HCT116 (cell line): Measurements from ENCODE around the gene MIF4GD. TPM values are rescaled to one million over a fixed set of nuclear protein-coding genes. Genes with fewer than 3 reads are reported as not detected.

ENCODE experiments used
- ATAC-seq: fragments of 200-7000 bp; cut with Tn5 transposase; 2 replicates; pipeline ENCODE4 v1.9.1; 2020; ENCODE audit warnings: mild to moderate bottlenecking, moderate library complexity
- BruUV-seq: library from RNA; stranded (reverse); fragments of 400-500 nt; replicated peaks from 2 replicates; lab custom pipeline; 2021; lab: Mats Ljungman, UMichigan
- CTCF ChIA-PET: fragments of 300-600 bp; sonication (Branson Sonifier 250); formaldehyde crosslinking; loops from one replicate; lab custom pipeline; 2021; ENCODE audit warnings: antibody characterized with exemption; lab: Charles Lee
- POLR2A ChIA-PET: fragments of 300-600, 350-600 bp; sonication (Branson Sonifier 250); formaldehyde crosslinking; loops from one replicate; lab custom pipeline; 2021; ENCODE audit warnings: antibody characterized with exemption; lab: Charles Lee
- RAD21 ChIA-PET, 2 experiments: fragments of 300-600 bp; sonication (Branson Sonifier 250); formaldehyde crosslinking; loops; one replicate each; lab custom pipeline; 2023; ENCODE audit warnings: low total read pairs in 2 of 2; ENCODE audit not compliant: uncharacterized antibody in 2 of 2, unreplicated experiment in 2 of 2, low non-redundant PET in 1 of 2; lab: Charles Lee
- DNase-seq: peaks from one replicate; pipeline ENCODE4 v3.0.0-alpha.2; 2010; ENCODE audit warnings: low read depth, low spot score
- H2AFZ ChIP-seq: fragments of 200-600 bp; shearing (Covaris generic), sonication (generic); 2 replicates; pipeline ENCODE4 v1.6.1; 2017; ENCODE audit warnings: low read depth, mixed run types, mixed read lengths, antibody characterized with exemption, low read length; ENCODE audit not compliant: poor library complexity, severe bottlenecking
- H3K27ac ChIP-seq: 2 replicates; pipeline ENCODE4 v1.5.1; 2012; ENCODE audit warnings: low read depth, low read length
- H3K27me3 ChIP-seq: fragments of 200-600 bp; sonication (generic); 2 replicates; pipeline ENCODE4 v1.6.1; 2016; ENCODE audit warnings: mixed run types, low read length, mixed read lengths; ENCODE audit not compliant: insufficient read depth
- H3K36me3 ChIP-seq, 2 experiments: fragments of 200-500 bp in 1 of 2; fragments of 200-600 bp in 1 of 2; sonication (Bioruptor generic) in 1 of 2; sonication (generic) in 1 of 2; 2 replicates each; pipeline versions ENCODE4 v1.5.1 to v1.6.1; 2014 to 2016; ENCODE audit warnings: low read length in 2 of 2, inconsistent platforms in 1 of 2, mixed read lengths in 1 of 2, mixed run types in 1 of 2; ENCODE audit not compliant: insufficient read depth in 2 of 2, control insufficient read depth in 1 of 2
- H3K4me1 ChIP-seq, 2 experiments: fragments of 200-600 bp in 1 of 2; sonication (generic) in 1 of 2; 2 replicates each; pipeline versions ENCODE4 v1.5.1 to v1.6.1; 2012 to 2017; ENCODE audit warnings: low read length in 2 of 2, inconsistent platforms in 1 of 2, mild to moderate bottlenecking in 1 of 2, mixed read lengths in 1 of 2, mixed run types in 1 of 2, moderate library complexity in 1 of 2; ENCODE audit not compliant: insufficient read depth in 2 of 2, control insufficient read depth in 1 of 2
- H3K4me2 ChIP-seq: fragments of 200-600 bp; sonication (generic); 2 replicates; pipeline ENCODE4 v1.6.1; 2017; ENCODE audit warnings: mixed run types, low read length, mixed read lengths
- H3K4me3 ChIP-seq, 2 experiments: fragments of 200-600 bp in 1 of 2; sonication (generic) in 1 of 2; replicated peaks in 1 of 2; 2 replicates each; pipeline ENCODE4 v1.5.1; 2011 to 2016; ENCODE audit warnings: low read length in 2 of 2, control low read depth in 1 of 2, low read depth in 1 of 2, mild to moderate bottlenecking in 1 of 2, mixed read lengths in 1 of 2, mixed run types in 1 of 2
- H3K79me2 ChIP-seq: fragments of 200-600 bp; sonication (generic); 2 replicates; pipeline ENCODE4 v1.6.1; 2017; ENCODE audit warnings: mild to moderate bottlenecking, mixed run types, low read length, moderate library complexity, mixed read lengths; ENCODE audit not compliant: insufficient read depth
- H3K9ac ChIP-seq: fragments of 200-600 bp; sonication (generic); 2 replicates; pipeline ENCODE4 v1.6.1; 2016; ENCODE audit warnings: low read length, mixed read lengths
- H3K9me2 ChIP-seq: fragments of 200-600 bp; sonication (generic), shearing (Covaris generic); 2 replicates; pipeline ENCODE4 v1.6.1; 2017; ENCODE audit warnings: mixed run types, mild to moderate bottlenecking, moderate library complexity; ENCODE audit not compliant: insufficient read depth
- H3K9me3 ChIP-seq, 2 experiments: fragments of 200-500 bp in 1 of 2; fragments of 200-600 bp in 1 of 2; sonication (Bioruptor generic) in 1 of 2; sonication (generic) in 1 of 2; 2 replicates each; pipeline ENCODE4 v1.6.1; 2014 to 2017; ENCODE audit warnings: low read length in 2 of 2, mixed read lengths in 2 of 2, inconsistent platforms in 1 of 2, low read depth in 1 of 2, mild to moderate bottlenecking in 1 of 2, mixed run types in 1 of 2, moderate library complexity in 1 of 2; ENCODE audit not compliant: control insufficient read depth in 1 of 2, insufficient read depth in 1 of 2
- H4K20me1 ChIP-seq: fragments of 200-600 bp; sonication (generic), shearing (Covaris generic); 2 replicates; pipeline ENCODE4 v1.6.1; 2017; ENCODE audit warnings: mixed run types, mild to moderate bottlenecking, moderate library complexity; ENCODE audit not compliant: insufficient read depth
- CTCF ChIP-seq, 3 experiments: fragments of 200-600 bp in 1 of 3; sonication (generic) in 1 of 3; IDR thresholded peaks in 2 of 3; conservative IDR thresholded peaks in 1 of 3; 2 replicates each; pipeline ENCODE4 v1.5.1; 2012 to 2017; ENCODE audit warnings: low read depth in 2 of 3, low read length in 2 of 3, antibody characterized with exemption in 1 of 3, borderline replicate concordance in 1 of 3, control low read depth in 1 of 3, mild to moderate bottlenecking in 1 of 3, mixed read lengths in 1 of 3, mixed run types in 1 of 3, moderate library complexity in 1 of 3; ENCODE audit not compliant: insufficient read depth in 1 of 3
- TCF7L2 ChIP-seq: IDR thresholded peaks from 2 replicates; pipeline ENCODE4 v1.7.0; 2011; ENCODE audit warnings: borderline replicate concordance, inconsistent platforms; ENCODE audit not compliant: insufficient read depth, insufficient read length; ENCODE audit errors: extremely low read depth
- ZFX ChIP-seq: fragments of 450-650 bp; IDR thresholded peaks from 2 replicates; pipeline ENCODE4 v1.6.1; 2017
- intact Hi-C: fragments of 100-400 bp; cut with micrococcal nuclease; formaldehyde crosslinking; loops from 2 replicates; pipeline ENCODE4 v1.10.0; 2022
- total RNA-seq: library from RNA; stranded (reverse); gene quantifications from one replicate; pipeline ENCODE4 v1.2.1, GENCODE V29; 2021; ENCODE audit not compliant: unreplicated experiment

MIF4GD gene
- total RNA-seq, 1 experiment from 2014 or later, result 35.2 TPM

DNA sequence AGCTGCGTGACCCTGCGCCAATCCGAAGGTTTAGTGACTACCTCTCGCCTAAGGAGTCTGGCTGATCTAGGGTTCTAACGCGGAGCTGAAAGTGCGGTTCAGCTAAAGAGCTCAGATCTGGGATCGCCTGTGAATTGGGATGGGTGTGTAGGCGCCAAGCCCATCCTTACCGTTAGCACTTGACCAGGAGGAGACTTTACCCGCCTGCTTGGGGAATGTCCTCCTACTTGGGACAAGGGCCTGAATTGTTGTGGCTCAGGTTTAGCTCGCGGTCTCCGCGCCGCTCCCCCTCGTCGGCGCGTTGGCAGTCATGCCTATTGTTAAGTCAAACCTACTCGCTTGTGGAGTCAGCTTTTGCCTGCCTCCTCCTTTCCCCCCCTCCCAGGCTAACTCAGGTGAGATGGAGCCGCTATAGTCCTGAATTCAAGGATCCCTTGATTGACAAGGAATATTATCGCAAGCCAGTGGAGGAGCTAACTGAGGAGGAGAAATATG, 8.9 kb downstream of the MIF4GD start:
- Histone ChIP-seq H3K9me3 (no peaks in the 10 kb centered on the region), H3K4me3 (peak overlapping the region; percentile 83 to 97), H3K4me2 (peak overlapping the region; percentile 97), H3K9ac (peak overlapping the region; percentile 92), H2AFZ (no peak overlapping the region), H3K27me3 (no peaks in the 10 kb centered on the region), H3K79me2 (peaks cover 66% of the 10 kb centered on the region), H3K36me3 (peaks cover 18 to 39% of the 10 kb centered on the region in 2 experiments; a peak in 3 of 4 replicates), H4K20me1 (no peaks in the 10 kb centered on the region), H3K9me2 (no peaks in the 10 kb centered on the region), H3K27ac (peak overlapping the region; percentile 80), H3K4me1 (peaks cover 17 to 26% of the 10 kb centered on the region in 2 experiments)
- DNase-seq, result no peak
- RAD21 ChIA-PET, result interaction anchor here in 1 of 2 experiments (0.8 to 1.2 kb wide), 2 partner anchors 9 to 150 kb away, joined by 3 to 5 read pairs; partner anchors contain the start of gene MIF4GD
- BruUV-seq, result TSS peak; percentile 61
- CTCF ChIA-PET, result interaction anchor here (1.0 to 5.8 kb wide), 8 partner anchors 8 to 254 kb away, joined by 3 to 42 read pairs (median 4); partner anchors contain the start of genes GRB2, MIF4GD, SLC25A19 and TSEN54
- peak; percentile 28; the same call in 1 of the 2 replicates for ATAC-seq
- no peak for TF ChIP-seq TCF7L2
- no peak for TF ChIP-seq CTCF (IDR thresholded peaks at IDR 0.05 in 2 of 3, conservative IDR thresholded peaks at IDR 0.05 in 1 of 3; ENCODE audit: borderline replicate concordance in 1 of 3, insufficient read depth in 1 of 3, low read depth in 2 of 3, low read length in 2 of 3)
- TF ChIP-seq ZFX, result peak; percentile 60
- intact Hi-C loops, result loop anchor here (10.0 kb wide), 1 partner anchor 147 kb away; no protein-coding TSS in a partner anchor
- POLR2A ChIA-PET, result interaction anchor here (0.6 to 3.1 kb wide), 8 partner anchors 8 to 148 kb away, joined by 3 to 29 read pairs (median 4); partner anchors contain the start of genes GRB2, MIF4GD, NUP85 and SLC25A19
